ENCODE results near the gene ZEB2. TPM values are rescaled to one million over a fixed set of nuclear protein-coding genes. Genes with fewer than 3 reads are reported as not detected.

The ZEB2 gene
- polyA plus RNA-seq, 1 donor from 2014 or later, result 2.2 TPM

DNA sequence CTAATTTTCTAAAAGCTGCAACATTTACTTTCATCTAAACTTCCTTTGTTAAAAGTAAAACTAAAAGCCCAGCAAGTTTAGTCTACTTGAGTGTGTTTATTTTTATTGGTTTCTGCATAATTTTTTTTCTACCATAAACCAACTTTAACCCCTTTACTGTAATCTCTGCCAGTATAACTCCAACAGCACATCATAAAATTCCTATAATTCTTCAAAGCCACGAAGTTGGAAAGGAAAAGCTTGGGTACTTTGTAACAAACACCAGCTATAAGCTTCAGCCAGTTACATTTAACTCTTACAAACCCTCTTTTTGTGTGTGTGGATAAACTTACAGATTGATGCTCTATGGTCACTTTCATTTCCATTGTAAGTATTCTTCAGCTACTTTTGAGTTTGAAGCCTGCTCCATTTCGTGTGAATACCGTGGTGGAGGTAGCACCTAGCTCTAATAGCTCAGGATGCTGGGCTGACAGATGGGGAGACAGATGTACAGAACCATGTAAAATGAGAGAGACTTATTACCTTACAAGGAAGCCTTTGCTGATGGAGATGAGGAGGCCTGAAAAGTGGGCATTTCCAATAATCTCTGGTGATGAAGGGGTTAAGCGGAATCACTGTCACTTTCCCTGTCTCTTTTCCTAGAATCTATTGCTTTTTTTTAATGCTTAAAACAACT, 42.5 kb downstream of the ZEB2 start:
- H3K36me3 ChIP-seq (ENCODE audit: insufficient read depth, low read length), result no peaks in the 10 kb centered on the region
- H2AFZ ChIP-seq (ENCODE audit: low read depth, low read length), result no peak overlapping the region
- no peaks in the 10 kb centered on the region for H3K9me3 ChIP-seq (ENCODE audit: low read length)
- no peak overlapping the region for H3K27ac ChIP-seq (ENCODE audit: low read length)
- TF ChIP-seq TAF1 (IDR thresholded peaks at IDR 0.05; ENCODE audit: low read depth) (no peak), MXI1 (conservative IDR thresholded peaks at IDR 0.05; ENCODE audit: poor library complexity, severe bottlenecking) (no peak), CTCF (IDR thresholded peaks at IDR 0.05; ENCODE audit: poor library complexity, severe bottlenecking) (no peak), RAD21 (conservative IDR thresholded peaks at IDR 0.05) (no peak), SMC3 (conservative IDR thresholded peaks at IDR 0.05; ENCODE audit: poor library complexity) (no peak), EZH2 (IDR thresholded peaks at IDR 0.05; ENCODE audit: borderline replicate concordance, insufficient read depth, low read length, poor library complexity, severe bottlenecking) (no peak), POLR2AphosphoS5 (IDR thresholded peaks at IDR 0.05) (no peak), EP300 (conservative IDR thresholded peaks at IDR 0.05; ENCODE audit: poor library complexity, severe bottlenecking) (no peak)
- TF ChIP-seq, protein P1, sequence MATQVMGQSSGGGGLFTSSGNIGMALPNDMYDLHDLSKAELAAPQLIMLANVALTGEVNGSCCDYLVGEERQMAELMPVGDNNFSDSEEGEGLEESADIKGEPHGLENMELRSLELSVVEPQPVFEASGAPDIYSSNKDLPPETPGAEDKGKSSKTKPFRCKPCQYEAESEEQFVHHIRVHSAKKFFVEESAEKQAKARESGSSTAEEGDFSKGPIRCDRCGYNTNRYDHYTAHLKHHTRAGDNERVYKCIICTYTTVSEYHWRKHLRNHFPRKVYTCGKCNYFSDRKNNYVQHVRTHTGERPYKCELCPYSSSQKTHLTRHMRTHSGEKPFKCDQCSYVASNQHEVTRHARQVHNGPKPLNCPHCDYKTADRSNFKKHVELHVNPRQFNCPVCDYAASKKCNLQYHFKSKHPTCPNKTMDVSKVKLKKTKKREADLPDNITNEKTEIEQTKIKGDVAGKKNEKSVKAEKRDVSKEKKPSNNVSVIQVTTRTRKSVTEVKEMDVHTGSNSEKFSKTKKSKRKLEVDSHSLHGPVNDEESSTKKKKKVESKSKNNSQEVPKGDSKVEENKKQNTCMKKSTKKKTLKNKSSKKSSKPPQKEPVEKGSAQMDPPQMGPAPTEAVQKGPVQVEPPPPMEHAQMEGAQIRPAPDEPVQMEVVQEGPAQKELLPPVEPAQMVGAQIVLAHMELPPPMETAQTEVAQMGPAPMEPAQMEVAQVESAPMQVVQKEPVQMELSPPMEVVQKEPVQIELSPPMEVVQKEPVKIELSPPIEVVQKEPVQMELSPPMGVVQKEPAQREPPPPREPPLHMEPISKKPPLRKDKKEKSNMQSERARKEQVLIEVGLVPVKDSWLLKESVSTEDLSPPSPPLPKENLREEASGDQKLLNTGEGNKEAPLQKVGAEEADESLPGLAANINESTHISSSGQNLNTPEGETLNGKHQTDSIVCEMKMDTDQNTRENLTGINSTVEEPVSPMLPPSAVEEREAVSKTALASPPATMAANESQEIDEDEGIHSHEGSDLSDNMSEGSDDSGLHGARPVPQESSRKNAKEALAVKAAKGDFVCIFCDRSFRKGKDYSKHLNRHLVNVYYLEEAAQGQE (IDR thresholded peaks at IDR 0.05; ENCODE audit: borderline replicate concordance), result no peak
- H3F3A ChIP-seq (ENCODE audit: insufficient read depth, low read length, poor library complexity, severe bottlenecking), result no peaks in the 10 kb centered on the region
- no peak overlapping the region for H3K9ac ChIP-seq (ENCODE audit: low read length)
- no peaks in the 10 kb centered on the region for H4K20me1 ChIP-seq (ENCODE audit: insufficient read depth)
- H3K4me3 ChIP-seq (ENCODE audit: low read length), result no peak overlapping the region
- no peaks in the 10 kb centered on the region for H3K27me3 ChIP-seq (ENCODE audit: insufficient read depth, low read depth, low read length)
- no peaks in the 10 kb centered on the region for H3K9me2 ChIP-seq (ENCODE audit: insufficient read depth, low read length)
- H3K4me2 ChIP-seq (ENCODE audit: low read length), result no peak overlapping the region
- H3K79me2 ChIP-seq (replicated peaks; ENCODE audit: insufficient read depth, low read length), result no peaks in the 10 kb centered on the region

- H3K9me3 ChIP-seq (ENCODE audit: low read length), result no peaks in the 10 kb centered on the region
- no peak overlapping the region for H3K9ac ChIP-seq (ENCODE audit: low read length)
- TF ChIP-seq, protein P1 (IDR thresholded peaks at IDR 0.05; ENCODE audit: borderline replicate concordance), result no peak
- TF ChIP-seq EP300 (conservative IDR thresholded peaks at IDR 0.05; ENCODE audit: poor library complexity, severe bottlenecking), result no peak
- no peak for TF ChIP-seq SMC3 (conservative IDR thresholded peaks at IDR 0.05; ENCODE audit: poor library complexity)
- no peak for TF ChIP-seq TAF1 (IDR thresholded peaks at IDR 0.05; ENCODE audit: low read depth)
- TF ChIP-seq EZH2 (IDR thresholded peaks at IDR 0.05; ENCODE audit: borderline replicate concordance, insufficient read depth, low read length, poor library complexity, severe bottlenecking), result no peak
- TF ChIP-seq CTCF (IDR thresholded peaks at IDR 0.05; ENCODE audit: poor library complexity, severe bottlenecking), result no peak
- no peak for TF ChIP-seq RAD21 (conservative IDR thresholded peaks at IDR 0.05)
- TF ChIP-seq POLR2AphosphoS5 (IDR thresholded peaks at IDR 0.05), result no peak
- no peak for TF ChIP-seq MXI1 (conservative IDR thresholded peaks at IDR 0.05; ENCODE audit: poor library complexity, severe bottlenecking)
- peaks cover under 1% of the 10 kb centered on the region for H3K79me2 ChIP-seq (replicated peaks; ENCODE audit: insufficient read depth, low read length)
- no peak overlapping the region for H3K4me3 ChIP-seq (ENCODE audit: low read length)
- H3K27me3 ChIP-seq (ENCODE audit: insufficient read depth, low read depth, low read length), result no peaks in the 10 kb centered on the region
- H3K27ac ChIP-seq (ENCODE audit: low read length), result no peak overlapping the region
- no peaks in the 10 kb centered on the region for H4K20me1 ChIP-seq (ENCODE audit: insufficient read depth)
- no peaks in the 10 kb centered on the region for H3F3A ChIP-seq (ENCODE audit: insufficient read depth, low read length, poor library complexity, severe bottlenecking)
- H3K9me2 ChIP-seq (ENCODE audit: insufficient read depth, low read length), result no peaks in the 10 kb centered on the region
- H3K36me3 ChIP-seq (ENCODE audit: insufficient read depth, low read length), result no peaks in the 10 kb centered on the region
- no peak overlapping the region for H3K4me2 ChIP-seq (ENCODE audit: low read length)
- no peak overlapping the region for H2AFZ ChIP-seq (ENCODE audit: low read depth, low read length)
Measured at GRCh38 chr2:144476682-144477081, 43.2 kb downstream of the ZEB2 start.
